WTC11 (cell line): ENCODE results near the gene HACD2. TPM values are rescaled to one million over a fixed set of nuclear protein-coding genes. Genes with fewer than 3 reads are reported as not detected.

ENCODE experiments used
- ATAC-seq: fragments of 200-7000 bp; cut with Tn5 transposase; 2 replicates; pipeline ENCODE4 v1.10.0; 2021; ENCODE audit warnings: mild to moderate bottlenecking, moderate library complexity
- CTCF ChIA-PET: fragments of 300-600 bp; sonication (Branson Sonifier 250); formaldehyde crosslinking; loops from one replicate; lab custom pipeline; 2021; ENCODE audit warnings: antibody characterized with exemption; lab: Charles Lee
- POLR2A ChIA-PET: fragments of 350-600 bp; sonication (Branson Sonifier 250); formaldehyde crosslinking; loops from one replicate; lab custom pipeline; 2021; ENCODE audit warnings: antibody characterized with exemption; lab: Charles Lee
- DNase-seq: peaks from one replicate; pipeline ENCODE4 v3.0.0; 2021; ENCODE audit warnings: low spot score
- H3K27ac Mint-ChIP-seq: 2 replicates; pipeline ENCODE4 v1.8.0; 2021; ENCODE audit warnings: mixed read lengths
- H3K27me3 Mint-ChIP-seq: 2 replicates; pipeline ENCODE4 v1.8.0; 2021; ENCODE audit warnings: low read depth, mild to moderate bottlenecking, moderate library complexity, mixed read lengths
- H3K36me3 Mint-ChIP-seq: 2 replicates; pipeline ENCODE4 v1.8.0; 2021; ENCODE audit warnings: mixed read lengths
- H3K4me1 Mint-ChIP-seq: 2 replicates; pipeline ENCODE4 v1.8.0; 2022; ENCODE audit warnings: mixed read lengths
- H3K4me3 Mint-ChIP-seq: 2 replicates; pipeline ENCODE4 v1.8.0; 2021; ENCODE audit warnings: mild to moderate bottlenecking, moderate library complexity, mixed read lengths
- H3K9me3 Mint-ChIP-seq: 2 replicates; pipeline ENCODE4 v1.8.0; 2021; ENCODE audit warnings: mixed read lengths
- ELF4 ChIP-seq: sonication (generic); formaldehyde crosslinking; IDR thresholded peaks from 2 replicates; pipeline ENCODE4 v1.8.1; 2022; ENCODE audit warnings: low read depth, mild to moderate bottlenecking, moderate library complexity, missing genetic modification reagents
- EMX1 ChIP-seq: fragments of 250-450 bp; sonication (Bioruptor Pico); IDR thresholded peaks from 2 replicates; pipeline ENCODE4 v1.8.0; 2021; ENCODE audit warnings: mild to moderate bottlenecking
- FOXJ3 ChIP-seq: sonication (generic); formaldehyde crosslinking; IDR thresholded peaks from 2 replicates; pipeline ENCODE4 v1.9.0; 2021; ENCODE audit warnings: missing genetic modification reagents, mild to moderate bottlenecking, borderline replicate concordance
- FOXP1 ChIP-seq: sonication (generic); formaldehyde crosslinking; IDR thresholded peaks from 2 replicates; pipeline ENCODE4 v1.8.0; 2022; ENCODE audit warnings: missing genetic modification reagents, mild to moderate bottlenecking, moderate library complexity, borderline replicate concordance
- GTF2I ChIP-seq: fragments of 250-450 bp; sonication (Bioruptor Pico); conservative IDR thresholded peaks from 2 replicates; pipeline ENCODE4 v1.4.0; 2021; ENCODE audit warnings: mild to moderate bottlenecking
- JUN ChIP-seq: sonication (generic); formaldehyde crosslinking; IDR thresholded peaks from 2 replicates; pipeline ENCODE4 v1.8.0; 2023; ENCODE audit warnings: mild to moderate bottlenecking, missing genetic modification reagents
- KAT7 ChIP-seq: sonication (generic); formaldehyde crosslinking; IDR thresholded peaks from 2 replicates; pipeline ENCODE4 v1.8.1; 2023; ENCODE audit warnings: missing genetic modification reagents, mild to moderate bottlenecking, borderline replicate concordance
- MAX ChIP-seq: sonication (generic); formaldehyde crosslinking; IDR thresholded peaks from 2 replicates; pipeline ENCODE4 v1.8.0; 2022; ENCODE audit warnings: mild to moderate bottlenecking, missing genetic modification reagents
- PRRX2 ChIP-seq: fragments of 250-450 bp; sonication (Bioruptor Pico); IDR thresholded peaks from 2 replicates; pipeline ENCODE4 v1.8.0; 2021; ENCODE audit warnings: mild to moderate bottlenecking
- RELA ChIP-seq: sonication (generic); formaldehyde crosslinking; IDR thresholded peaks from 2 replicates; pipeline ENCODE4 v1.8.1; 2022; ENCODE audit warnings: missing genetic modification reagents, mild to moderate bottlenecking, borderline replicate concordance
- RORB ChIP-seq: fragments of 250-450 bp; sonication (Bioruptor Pico); IDR thresholded peaks from 2 replicates; pipeline ENCODE4 v1.9.0; 2021; ENCODE audit warnings: mild to moderate bottlenecking
- SMAD4 ChIP-seq: sonication (generic); formaldehyde crosslinking; IDR thresholded peaks from 2 replicates; pipeline ENCODE4 v1.8.0; 2022; ENCODE audit warnings: mild to moderate bottlenecking, missing genetic modification reagents
- ZBTB43 ChIP-seq: sonication (generic); formaldehyde crosslinking; IDR thresholded peaks from 2 replicates; pipeline ENCODE4 v1.8.1; 2023; ENCODE audit warnings: mild to moderate bottlenecking, missing genetic modification reagents
- ZNF138 ChIP-seq: sonication (generic); formaldehyde crosslinking; conservative IDR thresholded peaks from 2 replicates; pipeline ENCODE4 v1.8.1; 2022; ENCODE audit warnings: mild to moderate bottlenecking, moderate library complexity, missing genetic modification reagents
- ZNF317 ChIP-seq: sonication (generic); formaldehyde crosslinking; IDR thresholded peaks from 2 replicates; pipeline ENCODE4 v1.8.1; 2023; ENCODE audit warnings: low read depth, mild to moderate bottlenecking, moderate library complexity, missing genetic modification reagents, borderline replicate concordance
- ZNF671 ChIP-seq: fragments of 250-450 bp; sonication (Bioruptor Pico); IDR thresholded peaks from 2 replicates; pipeline ENCODE4 v1.8.0; 2021; ENCODE audit warnings: mild to moderate bottlenecking
- total RNA-seq: library from RNA; stranded (reverse); gene quantifications from 3 replicates; pipeline ENCODE4 v1.2.3, GENCODE V29; 2021
- TF ChIP-seq, protein P1 (sequence below): fragments of 250-450 bp; sonication (Bioruptor Pico); IDR thresholded peaks from 2 replicates; pipeline ENCODE4 v1.9.0; 2021; ENCODE audit warnings: mild to moderate bottlenecking, borderline replicate concordance
- TF ChIP-seq, protein P2 (sequence below): sonication (generic); formaldehyde crosslinking; conservative IDR thresholded peaks from 2 replicates; pipeline ENCODE4 v1.8.1; 2023; ENCODE audit warnings: mild to moderate bottlenecking, low read depth, missing genetic modification reagents, moderate library complexity
- TF ChIP-seq, protein P3 (sequence below): sonication (generic); formaldehyde crosslinking; IDR thresholded peaks from 2 replicates; pipeline ENCODE4 v1.8.0; 2022; ENCODE audit warnings: mild to moderate bottlenecking, missing genetic modification reagents

The HACD2 gene
- total RNA-seq, 1 experiment from 2014 or later: 26.1 TPM

DNA sequence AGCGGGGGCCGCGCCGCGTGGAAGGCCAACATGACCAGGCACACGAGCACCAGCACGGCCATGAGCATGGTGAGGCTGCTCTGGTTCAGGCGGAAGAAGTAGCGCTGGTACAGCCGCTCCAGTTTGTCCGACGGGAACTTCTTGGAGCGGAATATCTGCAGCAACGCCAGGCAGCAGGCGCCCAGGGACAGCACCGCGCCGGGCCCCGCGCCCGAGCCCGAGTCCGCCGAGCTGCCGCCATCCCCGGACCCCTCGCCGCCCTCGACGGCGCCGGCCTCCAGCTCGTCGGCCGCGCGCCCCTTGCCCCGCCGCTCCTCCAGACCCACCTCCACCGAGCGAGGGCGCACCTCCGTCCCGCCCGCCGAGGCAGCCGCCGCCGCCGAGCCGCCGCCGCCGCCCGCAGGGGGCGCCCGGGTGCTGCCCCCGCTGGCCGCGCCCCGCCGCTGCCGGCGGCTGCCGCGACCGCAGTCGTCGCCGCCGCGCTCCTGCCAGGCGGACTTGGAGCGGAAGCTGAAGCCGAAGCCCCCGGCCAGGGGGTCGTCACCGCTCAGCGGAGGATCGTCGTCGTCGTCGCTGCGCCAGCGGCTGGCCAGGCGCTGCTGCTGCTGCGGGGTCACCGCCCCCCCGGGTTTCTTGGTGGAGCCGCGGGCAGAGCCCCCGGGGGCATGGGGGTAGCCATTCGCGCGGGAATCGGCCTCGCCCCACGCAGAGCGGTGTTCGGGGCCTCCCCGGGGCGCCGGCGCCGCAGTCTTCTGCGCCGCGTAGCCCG is 136.9 kb downstream of the HACD2 start:
- ATAC-seq: peak; percentile 68
- peak; percentile 65; the same call in 1 of the 2 replicates for TF ChIP-seq ZNF671 (CRISPR knock-in tag)
- 0 out of 2 replicates have a peak, but pooled peaks have one; percentile 43 for TF ChIP-seq MAX (CRISPR knock-in tag)
- no peak for TF ChIP-seq ELF4 (CRISPR knock-in tag)
- TF ChIP-seq KAT7 (CRISPR knock-in tag): no peak
- 0 out of 2 replicates have a peak, but pooled peaks have one; percentile 61 for TF ChIP-seq EMX1 (CRISPR knock-in tag)
- TF ChIP-seq, all 79 proteins: peak for 3
- Mint-ChIP-seq H3K4me3 (peak overlapping the region; percentile 1; the same call in 1 of the 2 replicates), H3K9me3 (no peaks in the 10 kb centered on the region), H3K36me3 (no peaks in the 10 kb centered on the region), H3K27me3 (peaks cover 45% of the 10 kb centered on the region), H3K4me1 (peaks cover 13% of the 10 kb centered on the region), H3K27ac (no peak overlapping the region)
- POLR2A ChIA-PET: no interaction called here
- CTCF ChIA-PET: interaction anchor here (0.6 to 4.6 kb wide), 59 partner anchors 11 to 380 kb away, joined by 3 to 56 read pairs (median 4); no protein-coding TSS in a partner anchor
- peak; percentile 78 for DNase-seq

DNA sequence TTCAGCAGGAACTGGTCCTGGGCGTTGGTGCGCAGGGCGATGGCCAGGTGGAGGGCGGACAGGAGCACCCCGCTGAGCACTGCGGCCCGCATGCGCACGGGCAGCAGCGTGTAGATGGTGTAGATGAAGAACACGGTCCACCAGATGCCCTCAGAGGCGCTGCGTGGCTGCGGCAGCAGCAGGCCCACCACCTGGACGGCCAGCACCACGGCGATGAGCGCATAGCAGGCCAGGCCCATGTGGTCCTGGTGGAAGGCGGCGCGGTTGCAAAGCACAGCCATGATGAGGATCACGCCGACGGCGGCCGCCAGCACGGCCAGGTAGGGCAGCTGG is 137.5 kb downstream of the HACD2 start:
- ATAC-seq: no peak
- POLR2A ChIA-PET: no interaction called here
- Mint-ChIP-seq H3K36me3 (no peaks in the 10 kb centered on the region), H3K27ac (no peak overlapping the region), H3K9me3 (no peaks in the 10 kb centered on the region)
- no peak for DNase-seq
- TF ChIP-seq FOXP1 (CRISPR knock-in tag): 0 out of 2 replicates have a peak, but pooled peaks have one; percentile 49
- TF ChIP-seq SMAD4 (CRISPR knock-in tag): no peak
- TF ChIP-seq, all 79 proteins: peak for 1
- H3K27me3 Mint-ChIP-seq: peaks cover 45% of the 10 kb centered on the region
- peaks cover 13% of the 10 kb centered on the region for H3K4me1 Mint-ChIP-seq
- H3K4me3 Mint-ChIP-seq: 0 out of 2 replicates have a peak overlapping the region, but pooled peaks have one; percentile 1
- CTCF ChIA-PET: interaction anchor here (0.6 to 4.6 kb wide), 51 partner anchors 10 to 379 kb away, joined by 3 to 56 read pairs (median 4); no protein-coding TSS in a partner anchor

- H3K4me3 Mint-ChIP-seq: peak overlapping the region; percentile 33; the same call in 1 of the 2 replicates
- ChIA-PET POLR2A (no interaction called here), CTCF (interaction anchor here (0.8 to 4.6 kb wide), 14 partner anchors 10 to 132 kb away, joined by 3 to 56 read pairs (median 5); no protein-coding TSS in a partner anchor)
- peaks cover 13% of the 10 kb centered on the region for H3K4me1 Mint-ChIP-seq
- DNase-seq (no peak), ATAC-seq (no peak)
- no peaks in the 10 kb centered on the region for H3K9me3 Mint-ChIP-seq
- no peaks in the 10 kb centered on the region for H3K36me3 Mint-ChIP-seq
- peaks cover 44% of the 10 kb centered on the region for H3K27me3 Mint-ChIP-seq
- no peak overlapping the region for H3K27ac Mint-ChIP-seq
- TF ChIP-seq ZBTB43 (CRISPR knock-in tag): no peak
- TF ChIP-seq, protein P1, sequence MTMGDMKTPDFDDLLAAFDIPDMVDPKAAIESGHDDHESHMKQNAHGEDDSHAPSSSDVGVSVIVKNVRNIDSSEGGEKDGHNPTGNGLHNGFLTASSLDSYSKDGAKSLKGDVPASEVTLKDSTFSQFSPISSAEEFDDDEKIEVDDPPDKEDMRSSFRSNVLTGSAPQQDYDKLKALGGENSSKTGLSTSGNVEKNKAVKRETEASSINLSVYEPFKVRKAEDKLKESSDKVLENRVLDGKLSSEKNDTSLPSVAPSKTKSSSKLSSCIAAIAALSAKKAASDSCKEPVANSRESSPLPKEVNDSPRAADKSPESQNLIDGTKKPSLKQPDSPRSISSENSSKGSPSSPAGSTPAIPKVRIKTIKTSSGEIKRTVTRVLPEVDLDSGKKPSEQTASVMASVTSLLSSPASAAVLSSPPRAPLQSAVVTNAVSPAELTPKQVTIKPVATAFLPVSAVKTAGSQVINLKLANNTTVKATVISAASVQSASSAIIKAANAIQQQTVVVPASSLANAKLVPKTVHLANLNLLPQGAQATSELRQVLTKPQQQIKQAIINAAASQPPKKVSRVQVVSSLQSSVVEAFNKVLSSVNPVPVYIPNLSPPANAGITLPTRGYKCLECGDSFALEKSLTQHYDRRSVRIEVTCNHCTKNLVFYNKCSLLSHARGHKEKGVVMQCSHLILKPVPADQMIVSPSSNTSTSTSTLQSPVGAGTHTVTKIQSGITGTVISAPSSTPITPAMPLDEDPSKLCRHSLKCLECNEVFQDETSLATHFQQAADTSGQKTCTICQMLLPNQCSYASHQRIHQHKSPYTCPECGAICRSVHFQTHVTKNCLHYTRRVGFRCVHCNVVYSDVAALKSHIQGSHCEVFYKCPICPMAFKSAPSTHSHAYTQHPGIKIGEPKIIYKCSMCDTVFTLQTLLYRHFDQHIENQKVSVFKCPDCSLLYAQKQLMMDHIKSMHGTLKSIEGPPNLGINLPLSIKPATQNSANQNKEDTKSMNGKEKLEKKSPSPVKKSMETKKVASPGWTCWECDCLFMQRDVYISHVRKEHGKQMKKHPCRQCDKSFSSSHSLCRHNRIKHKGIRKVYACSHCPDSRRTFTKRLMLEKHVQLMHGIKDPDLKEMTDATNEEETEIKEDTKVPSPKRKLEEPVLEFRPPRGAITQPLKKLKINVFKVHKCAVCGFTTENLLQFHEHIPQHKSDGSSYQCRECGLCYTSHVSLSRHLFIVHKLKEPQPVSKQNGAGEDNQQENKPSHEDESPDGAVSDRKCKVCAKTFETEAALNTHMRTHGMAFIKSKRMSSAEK: no peak
- TF ChIP-seq PRRX2 (CRISPR knock-in tag): no peak
- TF ChIP-seq RELA (CRISPR knock-in tag): no peak
- TF ChIP-seq RORB: no peak
- TF ChIP-seq ZNF317 (CRISPR knock-in tag): no peak
- TF ChIP-seq ZNF138: no peak
- TF ChIP-seq FOXJ3 (CRISPR knock-in tag): no peak
- TF ChIP-seq ZNF671 (CRISPR knock-in tag): no peak
- no peak for TF ChIP-seq FOXP1 (CRISPR knock-in tag)
- TF ChIP-seq, protein P2, sequence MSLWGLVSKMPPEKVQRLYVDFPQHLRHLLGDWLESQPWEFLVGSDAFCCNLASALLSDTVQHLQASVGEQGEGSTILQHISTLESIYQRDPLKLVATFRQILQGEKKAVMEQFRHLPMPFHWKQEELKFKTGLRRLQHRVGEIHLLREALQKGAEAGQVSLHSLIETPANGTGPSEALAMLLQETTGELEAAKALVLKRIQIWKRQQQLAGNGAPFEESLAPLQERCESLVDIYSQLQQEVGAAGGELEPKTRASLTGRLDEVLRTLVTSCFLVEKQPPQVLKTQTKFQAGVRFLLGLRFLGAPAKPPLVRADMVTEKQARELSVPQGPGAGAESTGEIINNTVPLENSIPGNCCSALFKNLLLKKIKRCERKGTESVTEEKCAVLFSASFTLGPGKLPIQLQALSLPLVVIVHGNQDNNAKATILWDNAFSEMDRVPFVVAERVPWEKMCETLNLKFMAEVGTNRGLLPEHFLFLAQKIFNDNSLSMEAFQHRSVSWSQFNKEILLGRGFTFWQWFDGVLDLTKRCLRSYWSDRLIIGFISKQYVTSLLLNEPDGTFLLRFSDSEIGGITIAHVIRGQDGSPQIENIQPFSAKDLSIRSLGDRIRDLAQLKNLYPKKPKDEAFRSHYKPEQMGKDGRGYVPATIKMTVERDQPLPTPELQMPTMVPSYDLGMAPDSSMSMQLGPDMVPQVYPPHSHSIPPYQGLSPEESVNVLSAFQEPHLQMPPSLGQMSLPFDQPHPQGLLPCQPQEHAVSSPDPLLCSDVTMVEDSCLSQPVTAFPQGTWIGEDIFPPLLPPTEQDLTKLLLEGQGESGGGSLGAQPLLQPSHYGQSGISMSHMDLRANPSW: no peak
- TF ChIP-seq, protein P3, sequence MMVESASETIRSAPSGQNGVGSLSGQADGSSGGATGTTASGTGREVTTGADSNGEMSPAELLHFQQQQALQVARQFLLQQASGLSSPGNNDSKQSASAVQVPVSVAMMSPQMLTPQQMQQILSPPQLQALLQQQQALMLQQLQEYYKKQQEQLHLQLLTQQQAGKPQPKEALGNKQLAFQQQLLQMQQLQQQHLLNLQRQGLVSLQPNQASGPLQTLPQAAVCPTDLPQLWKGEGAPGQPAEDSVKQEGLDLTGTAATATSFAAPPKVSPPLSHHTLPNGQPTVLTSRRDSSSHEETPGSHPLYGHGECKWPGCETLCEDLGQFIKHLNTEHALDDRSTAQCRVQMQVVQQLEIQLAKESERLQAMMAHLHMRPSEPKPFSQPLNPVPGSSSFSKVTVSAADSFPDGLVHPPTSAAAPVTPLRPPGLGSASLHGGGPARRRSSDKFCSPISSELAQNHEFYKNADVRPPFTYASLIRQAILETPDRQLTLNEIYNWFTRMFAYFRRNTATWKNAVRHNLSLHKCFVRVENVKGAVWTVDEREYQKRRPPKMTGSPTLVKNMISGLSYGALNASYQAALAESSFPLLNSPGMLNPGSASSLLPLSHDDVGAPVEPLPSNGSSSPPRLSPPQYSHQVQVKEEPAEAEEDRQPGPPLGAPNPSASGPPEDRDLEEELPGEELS (CRISPR knock-in tag): no peak
- TF ChIP-seq GTF2I (CRISPR knock-in tag): no peak
- no peak for TF ChIP-seq SMAD4 (CRISPR knock-in tag)
- TF ChIP-seq JUN: no peak
Observed at GRCh38 chr3:123446610-123447109, 138.2 kb downstream of the HACD2 start.
